A549 (cell line): ENCODE results near the gene AUTS2. TPM values are rescaled to one million over a fixed set of nuclear protein-coding genes. Genes with fewer than 3 reads are reported as not detected.

ENCODE experiments used
- ATAC-seq, 2 experiments: fragments of 200-7000 bp in 1 of 2; fragments of >200 bp in 1 of 2; cut with Nextera tagmentation in 1 of 2; cut with Tn5 transposase in 1 of 2; 3 replicates each; pipeline versions ENCODE4 v1.8.0 to v1.9.1; 2018 to 2020; ENCODE audit warnings: mild to moderate bottlenecking in 1 of 2, moderate library complexity in 1 of 2
- CTCF ChIA-PET: fragments of 300-600 bp; sonication (Branson Sonifier 250); formaldehyde crosslinking; extraction: SDS; loops from one replicate; lab custom pipeline; 2021; ENCODE audit warnings: antibody characterized with exemption, inconsistent platforms; lab: Yijun Ruan, JAX
- POLR2A ChIA-PET: fragments of 350-600 bp; formaldehyde crosslinking; extraction: SDS; loops from one replicate; lab custom pipeline; 2021; ENCODE audit warnings: antibody characterized with exemption, inconsistent platforms; lab: Yijun Ruan, JAX
- DNase-seq, 2 experiments: peaks; one replicate each; pipeline versions ENCODE4 v3.0.0 to v3.0.0-alpha.2; 2011 to 2016; ENCODE audit warnings: low read depth in 1 of 2, low spot score in 1 of 2
- FAIRE-seq: peaks from 2 replicates; lab custom pipeline; 2011; peaks lifted over from hg19 to GRCh38; lab: Jason Lieb, UNC
- H3K27ac ChIP-seq, 2 experiments: fragments of >200 bp; sonication (Bioruptor Twin); formaldehyde crosslinking; 3 replicates each; pipeline ENCODE4 v1.5.1; 2016 to 2017
- H3K4me1 ChIP-seq: fragments of >200 bp; sonication (Bioruptor Twin); formaldehyde crosslinking; 3 replicates; pipeline ENCODE4 v1.6.1; 2016
- H3K4me2 ChIP-seq: fragments of >200 bp; sonication (Bioruptor Twin); formaldehyde crosslinking; 3 replicates; pipeline ENCODE4 v1.6.1; 2016
- H3K4me3 ChIP-seq: fragments of >200 bp; sonication (Bioruptor Twin); formaldehyde crosslinking; 3 replicates; pipeline ENCODE4 v1.5.1; 2016
- H3K9me3 ChIP-seq: fragments of >200 bp; sonication (Bioruptor Twin); formaldehyde crosslinking; 3 replicates; pipeline ENCODE4 v1.6.1; 2016
- BHLHE40 ChIP-seq: IDR thresholded peaks from 2 replicates; pipeline ENCODE4 v1.6.1; 2012; ENCODE audit warnings: low read depth, low read length, inconsistent platforms
- CBX2 ChIP-seq: fragments of 200-600 bp; sonication (generic); IDR thresholded peaks from 2 replicates; pipeline ENCODE4 v1.6.1; 2016; ENCODE audit warnings: low read depth, mild to moderate bottlenecking, borderline replicate concordance
- CEBPB ChIP-seq, 2 experiments: fragments of >200 bp in 1 of 2; sonication (Bioruptor Twin) in 1 of 2; formaldehyde crosslinking in 1 of 2; IDR thresholded peaks; 2 replicates each; pipeline ENCODE4 v1.6.1; 2012 to 2016
- CHD2 ChIP-seq: fragments of 150-350 bp; IDR thresholded peaks from 2 replicates; pipeline ENCODE4 v1.6.1; 2014; ENCODE audit warnings: low read length; ENCODE audit not compliant: partially characterized antibody
- CHD4 ChIP-seq: fragments of 200-600 bp; sonication (generic); IDR thresholded peaks from 2 replicates; pipeline ENCODE4 v1.6.1; 2016; ENCODE audit warnings: antibody characterized with exemption, mild to moderate bottlenecking, borderline replicate concordance
- EHMT2 ChIP-seq: fragments of 200-600 bp; sonication (generic); IDR thresholded peaks from 2 replicates; pipeline ENCODE4 v1.6.1; 2016; ENCODE audit warnings: antibody characterized with exemption, low read depth, mild to moderate bottlenecking, moderate library complexity
- FOXS1 ChIP-seq: fragments of 250-450 bp; sonication (Bioruptor Pico); IDR thresholded peaks from 2 replicates; pipeline ENCODE4 v1.5.0; 2020; ENCODE audit warnings: mild to moderate bottlenecking, moderate library complexity
- HDAC2 ChIP-seq: fragments of 200-600 bp; sonication (generic); IDR thresholded peaks from 2 replicates; pipeline ENCODE4 v1.6.1; 2016
- HEYL ChIP-seq: fragments of 250-450 bp; sonication (Bioruptor Pico); IDR thresholded peaks from 2 replicates; pipeline ENCODE4 v1.8.0; 2021; ENCODE audit warnings: mild to moderate bottlenecking, moderate library complexity
- HOXB5 ChIP-seq: fragments of 250-450 bp; sonication (Bioruptor Pico); IDR thresholded peaks from 2 replicates; pipeline ENCODE4 v1.5.0; 2020; ENCODE audit warnings: mild to moderate bottlenecking, moderate library complexity
- JUN ChIP-seq, 2 experiments: fragments of >200 bp; sonication (Bioruptor Twin); formaldehyde crosslinking; IDR thresholded peaks; 2 replicates in 1 of 2; 3 replicates in 1 of 2; pipeline ENCODE4 v1.6.1; 2016 to 2017
- JUNB ChIP-seq: fragments of >200 bp; sonication (Bioruptor Twin); formaldehyde crosslinking; IDR thresholded peaks from 2 replicates; pipeline ENCODE4 v1.6.1; 2016
- KDM1A ChIP-seq: fragments of 200-600 bp; sonication (generic); IDR thresholded peaks from 2 replicates; pipeline ENCODE4 v1.6.1; 2016; ENCODE audit warnings: low read depth, mild to moderate bottlenecking
- KDM5A ChIP-seq: fragments of 200-600 bp; sonication (generic); IDR thresholded peaks from 2 replicates; pipeline ENCODE4 v1.6.1; 2016; ENCODE audit warnings: antibody characterized with exemption, mild to moderate bottlenecking
- MYC ChIP-seq: IDR thresholded peaks from 2 replicates; pipeline ENCODE4 v1.6.1; 2012; ENCODE audit warnings: mild to moderate bottlenecking, inconsistent platforms, low read length, improper control_type of control experiment, borderline replicate concordance
- NR3C1 ChIP-seq: fragments of >200 bp; sonication (Bioruptor Twin); formaldehyde crosslinking; IDR thresholded peaks from 3 replicates; pipeline ENCODE4 v1.6.1; 2017
- PHF8 ChIP-seq: fragments of 200-600 bp; sonication (generic); IDR thresholded peaks from 2 replicates; pipeline ENCODE4 v1.6.1; 2016; ENCODE audit warnings: low read depth, mild to moderate bottlenecking, antibody characterized with exemption, moderate library complexity, borderline replicate concordance
- POLR2A ChIP-seq: IDR thresholded peaks from 2 replicates; pipeline ENCODE4 v1.6.1; 2012; ENCODE audit warnings: mild to moderate bottlenecking, low read length
- POLR2AphosphoS2 ChIP-seq: conservative IDR thresholded peaks from 2 replicates; pipeline ENCODE4 v1.6.1; 2012; ENCODE audit warnings: low read length, improper control_type of control experiment, inconsistent platforms
- RARB ChIP-seq: fragments of 250-450 bp; sonication (Bioruptor Pico); IDR thresholded peaks from 2 replicates; pipeline ENCODE4 v1.8.0; 2021; ENCODE audit warnings: mild to moderate bottlenecking, moderate library complexity
- RCOR1 ChIP-seq: fragments of 150-350 bp; IDR thresholded peaks from 2 replicates; pipeline ENCODE4 v1.6.1; 2014; ENCODE audit warnings: antibody characterized with exemption, low read length, low read depth
- ZNF302 ChIP-seq: fragments of 250-450 bp; sonication (Bioruptor Pico); IDR thresholded peaks from 2 replicates; pipeline ENCODE4 v1.9.0; 2021; ENCODE audit warnings: inconsistent platforms, mild to moderate bottlenecking, moderate library complexity
- WGBS: methylation state at CpG from one replicate; pipeline ENCODE4 v1.1.6; 2017; ENCODE audit errors: missing lambda C conversion rate; 5-methylcytosine and 5-hydroxymethylcytosine counted together
- polyA plus RNA-seq, 4 experiments: library from polyadenylated mRNA; depleted of rRNA in 3 of 4; stranded (reverse); fragments of >200 nt; fragmentation: RNase III in 1 of 4; extraction: RNeasy Plus Mini Kit Qiagen cat#74134 plus additional on column Dnase treatment in 1 of 4; gene quantifications; 2 replicates in 3 of 4; 3 replicates in 1 of 4; pipeline ENCODE4 v1.2.3, GENCODE V29; 2011 to 2017
- TF ChIP-seq, protein P1 (sequence below): fragments of 150-350 bp; IDR thresholded peaks from 2 replicates; pipeline ENCODE4 v1.6.1; 2014; ENCODE audit warnings: low read depth, mild to moderate bottlenecking, low read length
- TF ChIP-seq, protein P2 (sequence below): fragments of >200 bp; sonication (Bioruptor Twin); formaldehyde crosslinking; IDR thresholded peaks from 2 replicates; pipeline ENCODE4 v1.6.1; 2016
- TF ChIP-seq, protein P3 (sequence below): fragments of 250-450 bp; sonication (Bioruptor Pico); IDR thresholded peaks from 2 replicates; pipeline ENCODE4 v1.5.0; 2020; ENCODE audit warnings: low read depth, mild to moderate bottlenecking, moderate library complexity
- TF ChIP-seq, protein P4 (sequence below): fragments of 450-650 bp; IDR thresholded peaks from 2 replicates; pipeline ENCODE4 v1.6.1; 2014; ENCODE audit warnings: antibody characterized with exemption

Gene AUTS2
- polyA plus RNA-seq, 2 of the 4 experiments (the other 2 are of a cell fraction) = 1.6 to 3.6 TPM

DNA sequence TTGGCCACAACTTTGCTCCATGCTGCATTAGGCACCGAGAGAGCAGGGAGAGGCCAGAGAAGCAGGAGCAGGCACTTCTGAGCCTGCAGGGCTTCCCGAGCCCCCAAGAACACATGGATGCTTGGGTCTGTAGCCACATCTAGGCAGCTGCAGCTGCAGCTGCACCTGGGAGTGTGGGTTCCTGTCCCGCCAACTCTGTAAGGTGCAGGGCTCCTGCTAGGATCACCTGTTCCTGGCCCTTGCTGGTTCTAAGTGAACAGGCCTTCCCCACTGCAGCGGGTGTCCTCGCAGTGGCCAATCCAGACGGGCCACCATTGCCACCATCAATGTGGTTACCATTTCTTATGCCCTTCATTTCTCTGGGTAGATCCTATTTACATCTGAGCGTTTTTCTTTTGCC is 330.3 kb downstream of the AUTS2 start:
- CTCF ChIA-PET = no interaction called here
- FAIRE-seq = no peak
- no peak for DNase-seq

DNA sequence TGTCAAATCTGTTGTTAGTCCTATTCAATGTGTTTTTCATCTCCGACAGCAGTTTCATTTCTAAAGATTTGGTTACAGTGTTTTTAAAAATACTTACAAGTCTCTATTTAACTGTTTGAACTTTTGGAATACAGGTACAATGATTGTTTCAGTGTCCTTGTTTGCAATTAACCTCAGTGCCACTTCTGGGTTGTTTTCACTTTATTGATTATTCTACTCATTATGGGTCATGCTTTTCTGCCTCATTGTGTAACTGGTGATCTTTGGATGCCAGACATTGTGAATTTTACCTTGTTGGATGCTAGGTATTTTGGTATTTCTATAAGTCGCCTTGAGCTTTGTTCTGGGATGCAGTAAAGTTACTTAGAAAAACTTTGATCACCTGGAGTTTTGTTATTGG is 331.3 kb downstream of the AUTS2 start:
- Histone ChIP-seq H3K27ac (no peak overlapping the region), H3K4me2 (no peak overlapping the region), H3K9me3 (no peaks in the 10 kb centered on the region), H3K4me1 (no peaks in the 10 kb centered on the region), H3K4me3 (no peak overlapping the region)
- 55% methylated on average over 2 of the region's 2 CpGs for WGBS
- ChIA-PET POLR2A (no interaction called here), CTCF (no interaction called here)
- TF ChIP-seq, protein P1, sequence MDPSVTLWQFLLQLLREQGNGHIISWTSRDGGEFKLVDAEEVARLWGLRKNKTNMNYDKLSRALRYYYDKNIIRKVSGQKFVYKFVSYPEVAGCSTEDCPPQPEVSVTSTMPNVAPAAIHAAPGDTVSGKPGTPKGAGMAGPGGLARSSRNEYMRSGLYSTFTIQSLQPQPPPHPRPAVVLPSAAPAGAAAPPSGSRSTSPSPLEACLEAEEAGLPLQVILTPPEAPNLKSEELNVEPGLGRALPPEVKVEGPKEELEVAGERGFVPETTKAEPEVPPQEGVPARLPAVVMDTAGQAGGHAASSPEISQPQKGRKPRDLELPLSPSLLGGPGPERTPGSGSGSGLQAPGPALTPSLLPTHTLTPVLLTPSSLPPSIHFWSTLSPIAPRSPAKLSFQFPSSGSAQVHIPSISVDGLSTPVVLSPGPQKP = no peak
- no peak for TF ChIP-seq HEYL (CRISPR knock-in tag)
- TF ChIP-seq, protein P2, sequence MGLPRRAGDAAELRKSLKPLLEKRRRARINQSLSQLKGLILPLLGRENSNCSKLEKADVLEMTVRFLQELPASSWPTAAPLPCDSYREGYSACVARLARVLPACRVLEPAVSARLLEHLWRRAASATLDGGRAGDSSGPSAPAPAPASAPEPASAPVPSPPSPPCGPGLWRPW = no peak
- TF ChIP-seq EHMT2 = no peak
- TF ChIP-seq POLR2A = no peak
- TF ChIP-seq KDM1A = no peak
- TF ChIP-seq HOXB5 (CRISPR knock-in tag) = no peak
- no peak for TF ChIP-seq JUNB
- TF ChIP-seq JUN (IDR thresholded peaks at IDR 0.05) = no peak
- no peak for TF ChIP-seq MYC
- TF ChIP-seq, protein P3, sequence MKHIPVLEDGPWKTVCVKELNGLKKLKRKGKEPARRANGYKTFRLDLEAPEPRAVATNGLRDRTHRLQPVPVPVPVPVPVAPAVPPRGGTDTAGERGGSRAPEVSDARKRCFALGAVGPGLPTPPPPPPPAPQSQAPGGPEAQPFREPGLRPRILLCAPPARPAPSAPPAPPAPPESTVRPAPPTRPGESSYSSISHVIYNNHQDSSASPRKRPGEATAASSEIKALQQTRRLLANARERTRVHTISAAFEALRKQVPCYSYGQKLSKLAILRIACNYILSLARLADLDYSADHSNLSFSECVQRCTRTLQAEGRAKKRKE (CRISPR knock-in tag) = no peak
- TF ChIP-seq CHD2 = no peak
- TF ChIP-seq, protein P4, sequence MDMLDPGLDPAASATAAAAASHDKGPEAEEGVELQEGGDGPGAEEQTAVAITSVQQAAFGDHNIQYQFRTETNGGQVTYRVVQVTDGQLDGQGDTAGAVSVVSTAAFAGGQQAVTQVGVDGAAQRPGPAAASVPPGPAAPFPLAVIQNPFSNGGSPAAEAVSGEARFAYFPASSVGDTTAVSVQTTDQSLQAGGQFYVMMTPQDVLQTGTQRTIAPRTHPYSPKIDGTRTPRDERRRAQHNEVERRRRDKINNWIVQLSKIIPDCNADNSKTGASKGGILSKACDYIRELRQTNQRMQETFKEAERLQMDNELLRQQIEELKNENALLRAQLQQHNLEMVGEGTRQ = no peak
- TF ChIP-seq CBX2 = no peak
- TF ChIP-seq FOXS1 = no peak
- no peak for TF ChIP-seq POLR2AphosphoS2
- FAIRE-seq (no peak), DNase-seq (no peak), ATAC-seq (no peak)

More for the DNA sequence above, 330.3 kb downstream of the AUTS2 start:
- POLR2A ChIA-PET = no interaction called here
- Histone ChIP-seq H3K4me2 (no peak overlapping the region), H3K4me1 (no peaks in the 10 kb centered on the region), H3K27ac (no peak overlapping the region), H3K9me3 (peaks cover 3% of the 10 kb centered on the region; the same call in 1 of the 3 replicates), H3K4me3 (no peak overlapping the region)
- WGBS = 61% methylated on average over 5 of the region's 7 CpGs
- TF ChIP-seq BHLHE40 (no peak), PHF8 (no peak), NR3C1 (no peak), RCOR1 (no peak), HDAC2 (no peak), RARB (no peak), POLR2A (no peak), KDM5A (no peak), CHD4 (no peak), CEBPB (IDR thresholded peaks at IDR 0.05) (no peak), ZNF302 (CRISPR knock-in tag) (no peak)
- TF ChIP-seq, protein P3 (CRISPR knock-in tag) = no peak
- no peak for ATAC-seq
